Lung (tissue), 12 donors: ENCODE measurements around the gene E2F4. TPM values are rescaled to one million over a fixed set of nuclear protein-coding genes. Genes with fewer than 3 reads are reported as not detected.

Source experiments
- ATAC-seq: fragments of 200-7000 bp; cut with Tn5 transposase; one replicate; pipeline ENCODE4 v1.9.1; 2020; ENCODE audit warnings: moderate number of reproducible peaks; ENCODE audit not compliant: insufficient read depth, low FRiP score
- DNase-seq, 3 donors: peaks; one replicate each; pipeline ENCODE4 v3.0.0-alpha.2; 2013 to 2017
- H3K27ac ChIP-seq, 2 donors: one replicate each; pipeline ENCODE4 v1.5.1; 2013; ENCODE audit warnings: mild to moderate bottlenecking in 2 of 2, moderate library complexity in 2 of 2, control low read depth in 1 of 2, inconsistent platforms in 1 of 2, low read depth in 1 of 2, low read length in 1 of 2
- H3K27me3 ChIP-seq, 3 donors: one replicate each; pipeline ENCODE4 v1.5.1; 2013; ENCODE audit warnings: low read length in 2 of 3; ENCODE audit not compliant: control insufficient read depth in 3 of 3, insufficient read depth in 3 of 3
- H3K36me3 ChIP-seq, 4 donors: one replicate each; pipeline ENCODE4 v1.5.1; 2013; ENCODE audit warnings: low read length in 4 of 4, mild to moderate bottlenecking in 1 of 4, moderate library complexity in 1 of 4; ENCODE audit not compliant: control insufficient read depth in 4 of 4, insufficient read depth in 4 of 4
- H3K4me1 ChIP-seq, 5 donors: one replicate each; pipeline ENCODE4 v1.5.1; 2013; ENCODE audit warnings: low read length in 5 of 5, mild to moderate bottlenecking in 2 of 5, moderate library complexity in 1 of 5; ENCODE audit not compliant: control insufficient read depth in 5 of 5, insufficient read depth in 5 of 5
- H3K4me3 ChIP-seq: one replicate; pipeline ENCODE4 v1.5.1; 2013; ENCODE audit warnings: mild to moderate bottlenecking, control low read depth, moderate library complexity
- H3K9ac ChIP-seq, 2 donors: one replicate each; pipeline ENCODE4 v1.5.1; 2013; ENCODE audit warnings: low read length in 2 of 2, control low read depth in 1 of 2; ENCODE audit not compliant: insufficient read depth in 1 of 2
- H3K9me3 ChIP-seq, 4 donors: one replicate each; pipeline ENCODE4 v1.5.1; 2013; ENCODE audit warnings: low read length in 3 of 4, mild to moderate bottlenecking in 1 of 4, moderate library complexity in 1 of 4; ENCODE audit not compliant: control insufficient read depth in 4 of 4, insufficient read depth in 3 of 4
- CTCF ChIP-seq: IDR thresholded peaks from 2 replicates; pipeline ENCODE4 v1.5.1; 2012; ENCODE audit warnings: mild to moderate bottlenecking; ENCODE audit errors: control extremely low read depth, extremely low read depth
- WGBS, 2 donors: extraction: QIAGEN DNeasy Blood & Tissue Kit; methylation state at CpG; one replicate each; pipeline ENCODE4 v1.1.7; 2013; 5-methylcytosine and 5-hydroxymethylcytosine counted together
- polyA plus RNA-seq, 2 donors: library from polyadenylated mRNA; stranded (reverse); fragments of 200-250 nt; gene quantifications; one replicate each; pipeline ENCODE4 v1.2.1, GENCODE V29; 2013
- total RNA-seq, 2 donors: library from RNA; depleted of rRNA in 1 of 2; stranded (reverse); fragments of >200 nt in 1 of 2; gene quantifications; one replicate each; pipeline ENCODE4 v1.2.1, GENCODE V29; 2014 to 2021
- donor health status: control.
- donor health status: control.
- donor health status: Bipolar disorder and iron deficiency.
- donor health status: healthy.
- donor health status: DM: yes; HTN: yes; CAD: no.

E2F4 gene
- total and polyA plus RNA-seq, 4 donors, result 27.8 to 86.1 (median 56.4) TPM

GRCh38 chr16:67187175-67187890 is 4.6 kb upstream of the E2F4 start:
- TF ChIP-seq CTCF, result no peak
- Histone ChIP-seq H3K27me3 (no peaks in the 10 kb centered on the region), H3K4me3 (no peak overlapping the region), H3K4me1 (peaks cover 2 to 38% (median 17%) of the 10 kb centered on the region in 5 donors), H3K9ac (no peak overlapping the region), H3K27ac (no peak overlapping the region), H3K36me3 (no peaks in the 10 kb centered on the region), H3K9me3 (no peaks in the 10 kb centered on the region)
- WGBS, 2 donors, result 86 to 91% methylated on average over 25 to 26 of the region's 26 CpGs
- no peak for ATAC-seq
- no peak for DNase-seq

GRCh38 chr16:67188323-67188722 is 3.6 kb upstream of the E2F4 start:
- Histone ChIP-seq H3K9ac (no peak overlapping the region), H3K4me3 (no peak overlapping the region), H3K27ac (no peak overlapping the region), H3K4me1 (peaks cover 8 to 38% (median 18%) of the 10 kb centered on the region in 5 donors), H3K36me3 (no peaks in the 10 kb centered on the region), H3K27me3 (no peaks in the 10 kb centered on the region), H3K9me3 (no peaks in the 10 kb centered on the region)
- TF ChIP-seq CTCF, result no peak
- no peak for DNase-seq
- 83 to 85% methylated on average over 4 of the region's 4 CpGs for WGBS, 2 donors
- no peak for ATAC-seq

GRCh38 chr16:67188798-67189197 is 3.2 kb upstream of the E2F4 start:
- ATAC-seq (no peak), DNase-seq (no peak)
- 92 to 98% methylated on average over 15 of the region's 15 CpGs for WGBS, 2 donors
- Histone ChIP-seq H3K27me3 (no peaks in the 10 kb centered on the region), H3K4me1 (peaks cover 8 to 41% (median 18%) of the 10 kb centered on the region in 5 donors), H3K27ac (no peak overlapping the region), H3K9ac (no peak overlapping the region), H3K9me3 (no peaks in the 10 kb centered on the region), H3K4me3 (no peak overlapping the region), H3K36me3 (peaks cover 0 to 1% (median 0%) of the 10 kb centered on the region in 4 donors)
- TF ChIP-seq CTCF, result no peak
